ENCODE data around the gene TCF12.

Gene TCF12

GRCh38 chr15:57215326-57215725 is 296.9 kb downstream of the TCF12 start:
- no peak overlapping the region for H3K4me3 Mint-ChIP-seq
- no peaks in the 10 kb centered on the region for H3K9me3 Mint-ChIP-seq (ENCODE audit: low read depth)
- no peaks in the 10 kb centered on the region for H3K36me3 Mint-ChIP-seq
- no peak overlapping the region for H3K27ac Mint-ChIP-seq
- peaks cover 25% of the 10 kb centered on the region for H3K4me1 Mint-ChIP-seq (ENCODE audit: low read depth)
- no peaks in the 10 kb centered on the region for H3K27me3 Mint-ChIP-seq

GRCh38 chr15:57215881-57216280 is 297.4 kb downstream of the TCF12 start:
- Mint-ChIP-seq H3K27me3 (no peaks in the 10 kb centered on the region), H3K27ac (no peak overlapping the region), H3K4me1 (ENCODE audit: low read depth) (peaks cover 25% of the 10 kb centered on the region), H3K36me3 (no peaks in the 10 kb centered on the region), H3K9me3 (ENCODE audit: low read depth) (no peaks in the 10 kb centered on the region), H3K4me3 (no peak overlapping the region)

- H3K4me3 Mint-ChIP-seq, result no peak overlapping the region
- no peaks in the 10 kb centered on the region for H3K27me3 Mint-ChIP-seq
- no peaks in the 10 kb centered on the region for H3K9me3 Mint-ChIP-seq (ENCODE audit: low read depth)
- H3K4me1 Mint-ChIP-seq (ENCODE audit: low read depth), result peaks cover 28% of the 10 kb centered on the region
- H3K36me3 Mint-ChIP-seq, result no peaks in the 10 kb centered on the region
- H3K27ac Mint-ChIP-seq, result no peak overlapping the region
Measured at GRCh38 chr15:57216288-57216687, 297.8 kb downstream of the TCF12 start.

- Mint-ChIP-seq H3K4me1 (ENCODE audit: low read depth) (peaks cover 35% of the 10 kb centered on the region), H3K4me3 (no peak overlapping the region), H3K27ac (no peak overlapping the region), H3K9me3 (ENCODE audit: low read depth) (no peaks in the 10 kb centered on the region), H3K27me3 (no peaks in the 10 kb centered on the region), H3K36me3 (no peaks in the 10 kb centered on the region)
Measured at GRCh38 chr15:57217778-57218598, 299.5 kb downstream of the TCF12 start.

GRCh38 chr15:57218826-57219576 is 300.6 kb downstream of the TCF12 start:
- Mint-ChIP-seq H3K4me1 (ENCODE audit: low read depth) (peaks cover 37% of the 10 kb centered on the region), H3K9me3 (ENCODE audit: low read depth) (no peaks in the 10 kb centered on the region), H3K36me3 (no peaks in the 10 kb centered on the region), H3K27me3 (no peaks in the 10 kb centered on the region), H3K27ac (no peak overlapping the region), H3K4me3 (no peak overlapping the region)

- no peak overlapping the region for H3K27ac Mint-ChIP-seq
- no peaks in the 10 kb centered on the region for H3K27me3 Mint-ChIP-seq
- no peak overlapping the region for H3K4me3 Mint-ChIP-seq
- peaks cover 2% of the 10 kb centered on the region for H3K36me3 Mint-ChIP-seq
- no peaks in the 10 kb centered on the region for H3K9me3 Mint-ChIP-seq (ENCODE audit: low read depth)
- peaks cover 44% of the 10 kb centered on the region for H3K4me1 Mint-ChIP-seq (ENCODE audit: low read depth)
Measured at GRCh38 chr15:57220205-57220604, 301.8 kb downstream of the TCF12 start.

- H3K36me3 Mint-ChIP-seq, result peaks cover 2% of the 10 kb centered on the region
- no peak overlapping the region for H3K4me3 Mint-ChIP-seq
- H3K27me3 Mint-ChIP-seq, result no peaks in the 10 kb centered on the region
- peaks cover 42% of the 10 kb centered on the region for H3K4me1 Mint-ChIP-seq (ENCODE audit: low read depth)
- H3K9me3 Mint-ChIP-seq (ENCODE audit: low read depth), result no peaks in the 10 kb centered on the region
- H3K27ac Mint-ChIP-seq, result no peak overlapping the region
Measured at GRCh38 chr15:57221134-57221533, 302.7 kb downstream of the TCF12 start.

- no peaks in the 10 kb centered on the region for H3K27me3 Mint-ChIP-seq
- H3K4me1 Mint-ChIP-seq (ENCODE audit: low read depth), result peaks cover 43% of the 10 kb centered on the region
- no peak overlapping the region for H3K27ac Mint-ChIP-seq
- no peak overlapping the region for H3K4me3 Mint-ChIP-seq
- H3K36me3 Mint-ChIP-seq, result peaks cover 2% of the 10 kb centered on the region
- H3K9me3 Mint-ChIP-seq (ENCODE audit: low read depth), result no peaks in the 10 kb centered on the region
Measured at GRCh38 chr15:57223345-57223744, 304.9 kb downstream of the TCF12 start.

GRCh38 chr15:57223887-57224286 is 305.4 kb downstream of the TCF12 start:
- no peak overlapping the region for H3K27ac Mint-ChIP-seq
- H3K4me1 Mint-ChIP-seq (ENCODE audit: low read depth), result peaks cover 43% of the 10 kb centered on the region
- H3K9me3 Mint-ChIP-seq (ENCODE audit: low read depth), result no peaks in the 10 kb centered on the region
- H3K4me3 Mint-ChIP-seq, result no peak overlapping the region
- H3K27me3 Mint-ChIP-seq, result no peaks in the 10 kb centered on the region
- H3K36me3 Mint-ChIP-seq, result peaks cover 2% of the 10 kb centered on the region

- Mint-ChIP-seq H3K27me3 (no peaks in the 10 kb centered on the region), H3K4me1 (ENCODE audit: low read depth) (peaks cover 44% of the 10 kb centered on the region), H3K4me3 (no peak overlapping the region), H3K27ac (no peak overlapping the region), H3K9me3 (ENCODE audit: low read depth) (no peaks in the 10 kb centered on the region), H3K36me3 (peaks cover 2% of the 10 kb centered on the region)
Measured at GRCh38 chr15:57224664-57225063, 306.2 kb downstream of the TCF12 start.

GRCh38 chr15:57227166-57227565 is 308.7 kb downstream of the TCF12 start:
- Mint-ChIP-seq H3K36me3 (peaks cover 4% of the 10 kb centered on the region), H3K4me3 (no peak overlapping the region), H3K9me3 (ENCODE audit: low read depth) (no peaks in the 10 kb centered on the region), H3K27ac (no peak overlapping the region), H3K4me1 (ENCODE audit: low read depth) (peaks cover 38% of the 10 kb centered on the region), H3K27me3 (no peaks in the 10 kb centered on the region)

GRCh38 chr15:57227899-57228298 is 309.5 kb downstream of the TCF12 start:
- H3K4me3 Mint-ChIP-seq, result no peak overlapping the region
- no peaks in the 10 kb centered on the region for H3K27me3 Mint-ChIP-seq
- peaks cover 6% of the 10 kb centered on the region for H3K36me3 Mint-ChIP-seq
- H3K4me1 Mint-ChIP-seq (ENCODE audit: low read depth), result peaks cover 32% of the 10 kb centered on the region
- no peak overlapping the region for H3K27ac Mint-ChIP-seq
- no peaks in the 10 kb centered on the region for H3K9me3 Mint-ChIP-seq (ENCODE audit: low read depth)

- H3K4me3 Mint-ChIP-seq, result no peak overlapping the region
- H3K36me3 Mint-ChIP-seq, result peaks cover 6% of the 10 kb centered on the region
- H3K27me3 Mint-ChIP-seq, result no peaks in the 10 kb centered on the region
- no peak overlapping the region for H3K27ac Mint-ChIP-seq
- H3K4me1 Mint-ChIP-seq (ENCODE audit: low read depth), result peaks cover 30% of the 10 kb centered on the region
- H3K9me3 Mint-ChIP-seq (ENCODE audit: low read depth), result no peaks in the 10 kb centered on the region
Measured at GRCh38 chr15:57228395-57228794, 310.0 kb downstream of the TCF12 start.

GRCh38 chr15:57229051-57229450 is 310.6 kb downstream of the TCF12 start:
- Mint-ChIP-seq H3K9me3 (ENCODE audit: low read depth) (no peaks in the 10 kb centered on the region), H3K4me3 (no peak overlapping the region), H3K27ac (no peak overlapping the region), H3K36me3 (peaks cover 6% of the 10 kb centered on the region), H3K27me3 (no peaks in the 10 kb centered on the region), H3K4me1 (ENCODE audit: low read depth) (peaks cover 27% of the 10 kb centered on the region)

- Mint-ChIP-seq H3K27ac (no peak overlapping the region), H3K36me3 (peaks cover 9% of the 10 kb centered on the region), H3K4me3 (no peak overlapping the region), H3K4me1 (ENCODE audit: low read depth) (peaks cover 19% of the 10 kb centered on the region), H3K9me3 (ENCODE audit: low read depth) (no peaks in the 10 kb centered on the region), H3K27me3 (no peaks in the 10 kb centered on the region)
Measured at GRCh38 chr15:57231559-57231958, 313.1 kb downstream of the TCF12 start.

Measured in activated naive CD8-positive, alpha-beta T cell (primary cell).